Measurements from ENCODE around the gene SDHAF3. TPM values are rescaled to one million over a fixed set of nuclear protein-coding genes. Genes with fewer than 3 reads are reported as not detected.

SDHAF3 gene
- 14.0 and 15.2 TPM in 2 replicates for total RNA-seq

DNA sequence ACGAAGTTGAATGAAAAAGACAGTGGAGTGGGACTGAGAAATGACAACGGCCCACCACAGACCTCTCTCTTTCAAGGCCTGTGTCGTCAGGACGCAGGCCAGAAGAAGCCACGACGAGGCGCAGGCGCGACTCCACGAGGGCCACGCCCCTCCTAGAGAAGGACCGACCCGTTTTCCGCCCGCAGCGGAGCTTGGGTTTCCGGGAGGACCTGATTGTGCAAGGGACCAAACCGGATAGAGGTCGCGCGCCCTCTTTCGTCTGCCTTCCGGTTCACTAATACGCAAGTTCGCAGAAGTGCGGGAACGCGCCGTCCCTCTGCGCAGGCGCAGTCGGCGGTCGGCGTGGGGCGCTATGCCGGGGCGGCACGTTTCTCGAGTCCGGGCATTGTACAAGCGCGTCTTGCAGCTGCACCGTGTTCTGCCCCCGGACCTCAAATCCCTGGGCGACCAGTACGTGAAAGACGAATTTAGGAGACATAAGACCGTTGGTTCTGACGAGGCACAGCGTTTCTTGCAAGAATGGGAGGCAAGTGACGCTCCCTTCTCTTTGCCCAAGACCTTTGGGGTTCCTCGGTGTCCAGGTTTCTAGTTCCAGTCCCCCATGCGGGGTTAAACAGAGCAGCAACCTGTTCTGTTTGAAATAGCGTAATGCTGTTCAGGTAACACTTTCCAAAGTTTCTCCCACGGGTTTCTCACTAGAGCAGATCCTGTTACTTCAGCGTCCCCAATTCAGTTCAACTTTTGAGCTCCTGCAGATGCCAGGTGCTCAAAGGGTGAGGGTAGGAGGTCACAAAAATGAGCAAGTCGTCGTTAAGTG, at the start of gene SDHAF3:
Gene SDHAF3, plus strand, starts transcription at position 327 of the 817 bp plus-strand sequence. Its CDS starts 26 bp downstream, at position 353.

Other genes starting within 250 kb of the SDHAF3 start
- gene DLX6, start 112.1 kb upstream of the SDHAF3 start, total RNA-seq, result 0.34 and 0.36 TPM in 2 replicates
- 0.34 and 1.00 TPM in 2 replicates for gene DLX5, start 92.9 kb upstream of the SDHAF3 start, total RNA-seq

Measured in nasal cavity respiratory epithelium epithelial cell of viscerocranial mucosa (primary cell).